Measurements from ENCODE around the gene CRYBG1. TPM values are rescaled to one million over a fixed set of nuclear protein-coding genes. Genes with fewer than 3 reads are reported as not detected.

The CRYBG1 gene
- total RNA-seq, 1 donor from 2014 or later, result 0.07 TPM

- H3K9me3 Mint-ChIP-seq, result peaks cover under 1% of the 10 kb centered on the region
- H3K4me1 Mint-ChIP-seq, result peaks cover 10% of the 10 kb centered on the region
- peaks cover 9% of the 10 kb centered on the region for H3K36me3 Mint-ChIP-seq (ENCODE audit: low read depth)
- H3K27me3 Mint-ChIP-seq (ENCODE audit: low read depth), result no peaks in the 10 kb centered on the region
- no peak overlapping the region for H3K4me3 Mint-ChIP-seq
- TF ChIP-seq, protein P1, sequence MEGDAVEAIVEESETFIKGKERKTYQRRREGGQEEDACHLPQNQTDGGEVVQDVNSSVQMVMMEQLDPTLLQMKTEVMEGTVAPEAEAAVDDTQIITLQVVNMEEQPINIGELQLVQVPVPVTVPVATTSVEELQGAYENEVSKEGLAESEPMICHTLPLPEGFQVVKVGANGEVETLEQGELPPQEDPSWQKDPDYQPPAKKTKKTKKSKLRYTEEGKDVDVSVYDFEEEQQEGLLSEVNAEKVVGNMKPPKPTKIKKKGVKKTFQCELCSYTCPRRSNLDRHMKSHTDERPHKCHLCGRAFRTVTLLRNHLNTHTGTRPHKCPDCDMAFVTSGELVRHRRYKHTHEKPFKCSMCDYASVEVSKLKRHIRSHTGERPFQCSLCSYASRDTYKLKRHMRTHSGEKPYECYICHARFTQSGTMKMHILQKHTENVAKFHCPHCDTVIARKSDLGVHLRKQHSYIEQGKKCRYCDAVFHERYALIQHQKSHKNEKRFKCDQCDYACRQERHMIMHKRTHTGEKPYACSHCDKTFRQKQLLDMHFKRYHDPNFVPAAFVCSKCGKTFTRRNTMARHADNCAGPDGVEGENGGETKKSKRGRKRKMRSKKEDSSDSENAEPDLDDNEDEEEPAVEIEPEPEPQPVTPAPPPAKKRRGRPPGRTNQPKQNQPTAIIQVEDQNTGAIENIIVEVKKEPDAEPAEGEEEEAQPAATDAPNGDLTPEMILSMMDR (conservative IDR thresholded peaks at IDR 0.05), result no peak
- DNase-seq (ENCODE audit: low read depth, low spot score), result no peak
- H3K27ac Mint-ChIP-seq (ENCODE audit: unreplicated experiment), result no peak overlapping the region
Observed at GRCh38 chr6:106617302-106617701, 256.8 kb downstream of the CRYBG1 start.

GRCh38 chr6:106617857-106618256, 257.3 kb downstream of the CRYBG1 start:
- TF ChIP-seq, protein P1 (conservative IDR thresholded peaks at IDR 0.05), result no peak
- H3K4me3 Mint-ChIP-seq, result no peak overlapping the region
- no peak overlapping the region for H3K27ac Mint-ChIP-seq (ENCODE audit: unreplicated experiment)
- peaks cover 12% of the 10 kb centered on the region for H3K36me3 Mint-ChIP-seq (ENCODE audit: low read depth)
- H3K4me1 Mint-ChIP-seq, result peaks cover 10% of the 10 kb centered on the region
- H3K9me3 Mint-ChIP-seq, result peaks cover 4% of the 10 kb centered on the region
- DNase-seq (ENCODE audit: low read depth, low spot score), result no peak
- no peaks in the 10 kb centered on the region for H3K27me3 Mint-ChIP-seq (ENCODE audit: low read depth)

- Mint-ChIP-seq H3K27ac (ENCODE audit: unreplicated experiment) (no peak overlapping the region), H3K9me3 (peaks cover 7% of the 10 kb centered on the region), H3K36me3 (ENCODE audit: low read depth) (peaks cover 15% of the 10 kb centered on the region), H3K27me3 (ENCODE audit: low read depth) (no peaks in the 10 kb centered on the region), H3K4me1 (peaks cover 10% of the 10 kb centered on the region), H3K4me3 (no peak overlapping the region)
- TF ChIP-seq, protein P1 (conservative IDR thresholded peaks at IDR 0.05), result no peak
- DNase-seq (ENCODE audit: low read depth, low spot score), result no peak
Observed at GRCh38 chr6:106618324-106618723, 257.8 kb downstream of the CRYBG1 start.

- peaks cover 10% of the 10 kb centered on the region for H3K4me1 Mint-ChIP-seq
- TF ChIP-seq, protein P1 (conservative IDR thresholded peaks at IDR 0.05), result no peak
- no peak for DNase-seq (ENCODE audit: low read depth, low spot score)
- peaks cover 7% of the 10 kb centered on the region for H3K9me3 Mint-ChIP-seq
- no peaks in the 10 kb centered on the region for H3K27me3 Mint-ChIP-seq (ENCODE audit: low read depth)
- H3K36me3 Mint-ChIP-seq (ENCODE audit: low read depth), result peaks cover 15% of the 10 kb centered on the region
- H3K4me3 Mint-ChIP-seq, result no peak overlapping the region
- H3K27ac Mint-ChIP-seq (ENCODE audit: unreplicated experiment), result no peak overlapping the region
Observed at GRCh38 chr6:106619223-106619622, 258.7 kb downstream of the CRYBG1 start.

DNA sequence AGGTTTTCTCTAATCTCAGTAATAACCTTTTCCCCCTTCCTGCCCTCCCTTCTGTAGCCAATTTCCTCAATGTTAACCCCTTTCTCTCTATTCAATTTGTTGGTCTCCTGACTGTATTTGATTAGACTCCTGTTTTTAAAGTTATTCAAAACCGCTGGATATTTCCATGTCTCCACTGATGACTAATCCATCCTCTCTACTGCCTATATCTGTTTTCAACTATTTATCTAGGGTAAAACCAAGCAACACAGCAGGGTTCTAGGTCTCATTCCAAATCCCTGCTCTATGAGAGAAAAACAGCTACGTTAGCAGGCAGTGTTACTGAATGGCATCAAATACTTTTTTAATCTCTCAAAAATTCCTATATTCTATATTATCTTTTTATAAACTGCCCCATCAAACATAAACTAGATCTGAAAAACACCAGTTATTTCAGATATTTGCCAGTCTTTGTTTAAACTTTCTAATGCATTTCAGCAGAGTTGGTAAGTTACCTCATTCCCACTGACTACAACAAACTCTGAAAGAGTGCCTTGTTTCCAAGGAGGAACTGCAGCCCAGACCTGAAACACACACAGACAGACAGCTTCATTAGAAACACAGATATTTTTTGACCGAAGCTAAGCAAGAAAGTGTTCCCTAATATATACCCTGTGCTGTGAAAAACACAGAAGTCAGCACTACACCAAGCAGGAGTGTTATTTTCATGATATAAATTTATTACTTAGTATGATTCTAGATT, 260.6 kb downstream of the CRYBG1 start:
- Mint-ChIP-seq H3K4me3 (no peak overlapping the region), H3K9me3 (peaks cover 7% of the 10 kb centered on the region), H3K36me3 (ENCODE audit: low read depth) (peaks cover 15% of the 10 kb centered on the region), H3K4me1 (peaks cover 10% of the 10 kb centered on the region), H3K27ac (ENCODE audit: unreplicated experiment) (peak overlapping the region; percentile 44), H3K27me3 (ENCODE audit: low read depth) (no peaks in the 10 kb centered on the region)
- TF ChIP-seq, protein P1 (conservative IDR thresholded peaks at IDR 0.05), result no peak
- DNase-seq (ENCODE audit: low read depth, low spot score), result no peak

Other genes with a start within 250 kb of the CRYBG1 start
- 22.5 and 22.8 TPM in 2 replicates for gene ATG5, start 35.0 kb upstream of the CRYBG1 start, total RNA-seq

Data from neural crest cell (in vitro differentiated cells).